IPS DF 19.7 (cell line): ENCODE measurements around the gene CDIP1.

ENCODE experiments used
- DNase-seq: peaks from one replicate; pipeline ENCODE4 v3.0.0-alpha.2; 2013; ENCODE audit warnings: low read depth, low spot score

CDIP1 gene

DNA sequence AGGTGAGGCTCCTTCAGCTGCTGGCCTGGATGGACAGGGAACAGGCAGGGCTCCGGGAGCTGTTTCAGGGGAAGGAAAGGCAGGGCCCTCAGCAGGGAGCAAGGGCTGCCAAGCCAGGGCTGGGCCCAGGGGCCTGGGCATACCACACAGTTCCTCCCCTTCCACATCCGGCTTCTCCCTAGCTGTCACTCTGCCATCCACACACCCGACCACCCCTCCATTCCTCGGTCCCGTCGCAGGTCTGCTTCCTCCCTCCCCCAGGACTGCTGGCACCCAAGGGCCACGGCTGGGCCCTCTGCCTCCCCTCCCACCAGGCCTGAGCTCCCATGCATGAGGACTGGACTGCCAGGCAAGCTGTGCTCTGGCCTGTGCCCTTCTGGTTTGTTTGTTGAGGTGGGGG is 24.0 kb downstream of the CDIP1 start:
- DNase-seq: no peak

DNA sequence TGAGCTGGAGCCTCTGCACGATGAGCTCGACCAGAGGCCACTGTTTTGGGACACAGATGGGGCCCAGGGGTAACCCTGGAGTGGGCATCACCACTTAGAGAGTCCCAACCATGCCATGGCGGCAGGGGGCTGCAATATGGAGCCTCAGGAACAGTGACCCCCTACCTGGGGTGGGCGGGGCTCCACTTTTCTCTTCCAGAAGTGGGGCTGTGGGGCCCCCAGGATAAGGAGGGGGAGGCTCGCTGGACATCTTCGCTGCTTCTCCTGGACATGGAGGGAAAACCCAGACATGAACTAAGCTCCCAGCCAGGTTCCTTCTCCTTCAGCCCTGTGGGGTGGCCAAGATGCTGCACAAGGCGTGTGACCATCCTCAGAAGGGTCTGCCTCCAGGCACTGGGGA is 24.7 kb downstream of the CDIP1 start:
- no peak for DNase-seq

DNA sequence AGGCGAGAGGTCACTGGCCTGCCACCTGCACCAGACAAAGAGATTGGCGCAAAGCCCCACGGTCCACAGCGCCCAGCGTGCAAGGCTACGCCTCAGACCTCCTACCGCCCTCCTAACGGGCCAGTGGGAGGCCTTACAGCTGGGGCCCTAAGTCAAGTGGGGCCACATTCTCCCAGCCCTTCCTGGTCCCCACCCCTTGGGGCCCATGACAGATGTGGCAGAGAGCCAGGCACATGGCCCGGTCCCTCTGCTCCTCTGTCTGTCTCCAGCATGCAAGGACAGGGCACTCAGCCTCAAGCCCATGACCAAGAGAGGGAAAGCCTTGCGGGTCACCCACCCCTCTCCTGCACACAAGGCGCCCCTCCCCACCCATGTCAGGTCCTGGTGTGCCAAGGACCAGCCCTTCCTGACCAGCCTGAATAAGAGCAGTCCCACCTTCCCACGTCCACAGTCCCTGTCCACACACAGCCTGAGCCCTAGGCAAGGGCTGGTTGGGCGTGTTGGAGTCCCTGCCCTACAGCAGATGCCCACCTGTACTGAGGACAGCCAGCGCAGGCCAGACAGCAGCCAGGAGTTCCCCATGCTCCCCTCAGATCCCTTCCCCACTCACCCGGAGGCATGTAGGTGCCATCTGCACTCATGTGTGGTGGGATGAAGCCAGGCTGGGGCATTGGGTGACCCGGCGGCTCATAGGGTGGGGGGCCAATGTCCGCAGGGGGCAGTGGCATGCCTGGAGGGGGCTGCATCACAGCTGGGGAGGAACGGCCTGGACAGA is 25.3 kb downstream of the CDIP1 start:
- no peak for DNase-seq

DNA sequence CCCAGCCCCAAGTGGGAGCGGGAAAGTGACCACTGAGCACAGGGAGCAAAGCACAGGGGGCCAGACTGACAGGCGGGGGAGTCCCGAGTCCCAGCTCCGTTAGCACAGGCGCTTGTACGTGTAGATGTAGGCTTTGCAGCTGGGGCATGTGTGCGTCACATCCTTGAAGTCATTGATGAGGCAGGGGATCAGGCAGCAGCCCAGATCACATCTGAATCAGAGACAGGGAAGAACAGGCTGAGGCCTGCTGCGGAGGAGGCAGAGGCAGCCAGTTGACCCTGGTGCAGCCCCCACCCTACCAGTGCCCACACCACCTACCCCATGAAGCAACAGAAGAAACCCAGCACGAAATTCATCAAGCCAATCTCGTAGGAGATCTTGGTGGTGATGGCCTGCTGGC is 26.1 kb downstream of the CDIP1 start:
- no peak for DNase-seq

DNA sequence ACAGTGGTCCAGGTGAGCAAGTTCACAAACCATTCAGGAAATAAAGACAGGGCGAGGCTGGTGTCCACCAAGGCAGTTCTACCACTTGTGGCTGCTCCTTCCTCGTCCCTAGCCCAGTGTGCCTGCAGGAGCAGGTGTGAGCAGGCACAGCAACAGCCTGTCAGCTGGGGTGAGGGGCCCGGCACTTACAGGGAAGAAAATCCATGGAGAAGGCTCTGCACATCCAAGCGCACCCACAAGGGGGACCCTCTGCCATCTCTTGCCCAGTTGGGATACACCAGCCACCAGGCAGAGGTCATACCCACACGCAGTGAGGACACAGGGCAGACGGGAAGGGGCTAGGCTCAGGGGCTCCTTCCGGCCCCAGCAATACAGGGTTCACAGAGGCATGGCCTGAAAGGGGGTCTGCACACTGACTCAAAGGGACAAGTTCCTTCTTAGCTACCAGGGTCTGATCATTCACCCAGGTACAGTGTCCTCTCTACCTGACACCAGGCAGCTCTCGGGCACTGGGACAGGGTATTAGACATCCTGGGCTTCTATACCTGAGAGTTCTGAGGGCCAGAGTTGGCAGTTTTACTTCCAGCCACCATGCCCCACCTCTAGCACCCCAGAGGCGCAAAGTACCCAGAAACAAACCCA is 27.0 kb downstream of the CDIP1 start:
- DNase-seq: peak; percentile 48

DNA sequence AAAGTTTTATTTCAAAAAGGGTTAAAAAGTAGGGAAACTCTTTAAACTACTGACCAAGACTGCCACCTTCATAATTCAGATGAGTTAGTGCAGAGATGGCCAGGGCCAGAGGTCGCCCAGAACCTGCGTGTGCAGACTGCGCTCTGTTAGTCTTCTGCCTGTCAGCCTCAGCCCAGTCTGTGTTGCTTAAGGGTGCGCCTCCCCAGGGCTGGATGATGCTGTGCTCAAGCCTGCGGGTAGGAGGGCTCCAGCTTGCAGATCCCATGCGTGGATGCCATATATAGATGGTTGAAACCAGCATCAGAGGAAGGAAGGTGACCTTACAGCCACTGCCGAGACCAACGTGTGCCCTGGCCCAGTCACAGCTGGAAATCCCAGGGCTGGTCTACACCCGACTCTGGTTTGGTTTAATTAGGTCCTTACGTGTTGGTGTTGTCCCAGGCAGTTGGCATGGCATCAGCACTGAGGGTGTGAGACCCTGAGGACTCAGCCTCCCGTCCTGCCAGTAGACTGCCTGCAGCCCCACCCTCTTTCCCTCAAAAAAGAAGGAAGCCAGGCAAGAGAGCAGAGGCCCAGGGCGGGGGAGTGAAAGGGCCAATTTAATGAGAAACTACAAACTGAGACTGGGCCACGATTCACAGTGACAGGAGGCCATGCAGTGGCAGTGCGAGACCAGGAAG is 27.7 kb downstream of the CDIP1 start:
- DNase-seq: no peak

DNA sequence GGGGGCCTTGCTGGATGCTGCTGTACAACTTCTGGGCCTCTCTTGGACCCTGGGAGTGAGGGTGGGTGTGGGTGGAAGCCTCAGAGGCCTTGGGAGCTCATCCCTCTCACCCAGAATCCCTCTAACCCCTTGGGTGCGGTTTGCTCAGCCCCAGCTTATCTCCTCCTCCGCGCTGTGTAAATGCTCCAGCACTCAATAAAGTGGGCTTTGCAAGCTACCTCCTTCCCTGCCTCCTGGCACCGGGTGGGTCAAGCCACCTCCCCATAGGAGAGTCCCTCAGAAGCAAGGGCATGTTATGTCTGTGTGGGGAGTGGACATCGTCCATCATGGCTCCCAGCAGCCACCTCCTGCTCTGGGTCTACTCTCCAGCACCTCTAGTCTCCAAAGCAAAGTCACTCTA is 28.4 kb downstream of the CDIP1 start:
- DNase-seq: no peak

DNA sequence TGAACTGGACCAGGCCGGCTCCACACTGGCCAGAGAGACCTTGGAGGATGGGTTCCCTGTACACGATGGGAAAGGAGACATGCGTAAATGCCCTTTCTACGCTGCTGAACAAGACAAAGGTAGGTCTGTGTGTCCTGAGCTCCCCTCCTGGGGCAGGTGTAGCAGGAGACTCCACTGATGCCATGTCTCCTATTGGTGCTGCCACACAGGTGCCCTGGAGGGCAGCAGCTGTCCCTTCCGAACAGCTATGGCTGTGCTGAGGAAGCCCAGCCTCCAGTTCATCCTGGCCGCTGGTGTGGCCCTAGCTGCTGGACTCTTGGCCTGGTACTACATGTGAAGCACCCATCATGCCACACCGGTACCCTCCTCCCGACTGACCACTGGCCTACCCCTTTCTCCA is 29.2 kb downstream of the CDIP1 start:
- no peak for DNase-seq

DNA sequence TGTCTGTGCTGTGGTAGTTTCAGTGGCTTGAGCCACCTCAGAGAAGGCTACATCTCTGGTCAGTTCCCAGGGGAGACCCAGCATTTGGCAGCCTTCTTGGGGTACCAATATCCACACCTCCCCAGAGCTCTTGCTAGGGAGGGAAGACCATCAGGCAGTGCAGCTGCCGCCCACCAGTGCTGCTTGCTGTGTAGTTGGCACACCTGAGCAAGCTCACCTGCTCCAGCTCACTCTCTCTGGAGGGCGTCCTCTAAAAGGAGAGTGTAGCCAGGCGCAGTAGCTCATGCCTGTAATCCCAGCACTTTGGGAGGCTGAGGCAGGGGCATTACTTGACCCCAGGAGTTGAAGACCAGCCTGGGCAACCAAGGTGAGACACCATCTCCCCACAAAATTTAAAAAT is 29.8 kb downstream of the CDIP1 start:
- DNase-seq: no peak

DNA sequence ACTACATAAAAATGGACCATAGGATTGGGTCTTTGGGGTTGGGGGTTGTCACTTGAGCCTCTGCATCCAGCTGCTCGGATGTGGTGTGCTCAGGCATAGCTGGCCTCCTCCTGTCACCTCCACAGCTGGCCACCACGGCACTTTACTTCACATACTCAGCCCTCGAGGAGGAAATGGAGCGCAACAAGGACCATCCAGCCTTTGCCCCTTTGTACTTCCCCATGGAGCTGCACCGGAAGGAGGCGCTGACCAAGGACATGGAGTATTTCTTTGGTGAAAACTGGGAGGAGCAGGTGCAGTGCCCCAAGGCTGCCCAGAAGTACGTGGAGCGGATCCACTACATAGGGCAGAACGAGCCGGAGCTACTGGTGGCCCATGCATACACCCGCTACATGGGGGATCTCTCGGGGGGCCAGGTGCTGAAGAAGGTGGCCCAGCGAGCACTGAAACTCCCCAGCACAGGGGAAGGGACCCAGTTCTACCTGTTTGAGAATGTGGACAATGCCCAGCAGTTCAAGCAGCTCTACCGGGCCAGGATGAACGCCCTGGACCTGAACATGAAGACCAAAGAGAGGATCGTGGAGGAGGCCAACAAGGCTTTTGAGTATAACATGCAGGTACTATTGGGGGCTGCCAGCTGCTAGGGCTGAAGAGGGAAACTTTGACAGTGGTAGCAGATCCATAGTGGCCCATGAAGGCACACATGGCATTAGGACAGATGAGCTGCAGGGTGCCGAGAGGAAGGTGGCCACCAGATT is 30.8 kb downstream of the CDIP1 start:
- no peak for DNase-seq

DNA sequence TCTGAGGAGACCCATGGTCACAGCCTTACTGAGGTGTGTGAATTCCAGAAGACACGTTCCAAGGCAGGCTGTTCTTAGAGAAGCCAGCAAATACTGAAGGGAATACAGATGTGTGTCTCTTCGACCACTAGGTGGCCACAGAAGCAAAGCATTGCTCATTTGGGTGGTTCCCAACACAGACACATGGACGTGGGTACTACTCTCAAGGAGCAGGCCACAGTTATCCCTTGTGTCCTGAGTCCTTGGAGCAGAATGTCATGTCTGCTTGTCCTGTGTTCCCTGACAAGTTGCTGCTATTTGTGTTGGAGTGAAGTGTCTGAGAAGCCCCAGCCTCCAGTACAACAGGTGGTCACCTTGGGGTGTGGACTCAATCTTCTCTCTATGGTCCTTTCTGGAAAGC is 32.1 kb downstream of the CDIP1 start:
- DNase-seq: peak; percentile 61

DNA sequence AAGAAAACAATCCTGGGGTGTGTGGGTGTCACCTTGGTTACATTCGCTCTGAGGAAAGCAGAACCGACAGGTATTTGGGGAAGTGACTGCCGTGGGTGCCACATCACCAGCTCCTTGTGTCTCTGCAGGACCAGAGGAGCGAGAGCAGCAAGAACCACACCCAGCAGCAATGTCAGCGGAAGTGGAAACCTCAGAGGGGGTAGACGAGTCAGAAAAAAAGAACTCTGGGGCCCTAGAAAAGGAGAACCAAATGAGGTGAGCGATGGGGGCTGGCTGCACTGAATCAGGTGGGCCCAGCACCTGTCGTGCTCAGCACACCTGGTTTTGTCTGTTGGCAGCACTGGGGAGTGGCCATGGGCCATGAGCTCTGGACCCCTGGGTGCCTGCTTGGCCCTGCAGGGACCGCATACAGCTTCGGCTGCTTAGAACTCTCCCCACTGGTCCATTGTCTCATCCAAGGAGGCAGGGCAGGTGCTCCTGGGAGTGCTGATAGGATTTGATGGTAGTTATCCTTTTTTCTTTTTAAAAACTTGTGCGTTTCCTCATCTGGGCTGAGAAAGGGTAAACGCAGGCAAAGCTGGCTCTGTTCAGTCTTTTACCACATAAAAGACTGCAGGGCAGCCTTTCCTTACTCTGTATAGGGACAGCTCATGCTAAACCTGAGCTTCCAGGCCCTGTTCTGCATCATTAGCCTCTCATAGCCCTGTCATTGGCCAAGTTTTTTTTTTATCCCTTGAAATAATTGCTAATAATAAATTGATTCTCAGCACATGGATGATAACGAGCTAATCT is 33.0 kb downstream of the CDIP1 start:
- no peak for DNase-seq

DNA sequence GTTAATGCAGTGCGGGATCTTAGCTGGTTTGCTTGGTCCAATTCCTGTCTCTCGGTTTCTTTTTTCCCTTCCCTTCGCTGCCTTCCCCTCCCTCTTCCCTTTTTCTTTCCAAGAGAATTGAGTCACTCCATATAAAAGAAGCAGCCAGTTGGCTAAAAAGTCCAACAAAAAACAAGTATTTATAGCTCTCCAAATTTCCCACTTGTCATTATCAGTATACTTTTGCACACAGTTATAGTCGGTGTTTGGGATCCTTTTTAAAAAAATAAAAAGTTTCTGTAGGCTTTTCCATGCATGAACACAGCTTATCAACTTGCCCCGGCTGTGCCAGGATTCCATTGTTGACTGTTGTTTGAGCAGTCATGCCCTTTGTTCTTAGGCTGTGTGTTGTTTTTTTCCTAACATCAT is 37.5 kb downstream of the CDIP1 start:
- no peak for DNase-seq

DNA sequence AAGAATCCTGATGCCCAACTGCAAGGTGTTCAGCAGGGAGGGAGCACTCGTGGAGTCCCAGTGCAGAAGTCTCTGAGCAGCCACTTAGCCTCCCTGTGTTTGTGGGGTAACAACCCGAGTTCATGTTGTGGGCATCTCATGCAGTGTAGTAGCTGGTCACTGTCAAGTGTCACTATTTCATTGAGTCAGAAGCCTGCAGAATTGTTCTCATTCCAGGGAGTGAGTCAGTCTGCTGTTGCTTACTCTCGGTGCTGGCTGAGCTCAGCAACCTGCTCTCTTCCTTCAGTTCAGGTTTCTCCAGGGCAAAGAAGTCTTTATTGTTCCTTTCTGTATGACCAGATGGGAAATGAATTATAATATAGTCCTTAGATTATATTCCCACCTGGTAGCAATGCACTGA is 38.3 kb downstream of the CDIP1 start:
- DNase-seq: no peak

DNA sequence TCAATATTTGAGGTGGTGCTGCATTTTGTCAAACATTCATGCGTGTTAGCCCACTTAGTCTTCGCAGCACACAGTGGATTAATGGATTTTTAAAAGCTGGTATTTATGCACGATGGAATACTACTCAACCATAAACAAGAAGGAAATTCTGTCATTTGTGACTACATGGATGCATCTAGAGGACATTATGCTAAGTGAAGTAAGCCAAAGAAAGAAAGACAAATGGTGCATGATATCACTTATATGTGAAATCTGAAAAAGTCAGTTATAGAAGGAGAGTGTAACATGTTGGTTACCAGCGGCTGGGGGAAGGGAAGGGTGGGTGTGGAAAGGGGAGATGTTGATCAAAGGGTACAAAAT is 39.4 kb downstream of the CDIP1 start:
- DNase-seq: no peak

DNA sequence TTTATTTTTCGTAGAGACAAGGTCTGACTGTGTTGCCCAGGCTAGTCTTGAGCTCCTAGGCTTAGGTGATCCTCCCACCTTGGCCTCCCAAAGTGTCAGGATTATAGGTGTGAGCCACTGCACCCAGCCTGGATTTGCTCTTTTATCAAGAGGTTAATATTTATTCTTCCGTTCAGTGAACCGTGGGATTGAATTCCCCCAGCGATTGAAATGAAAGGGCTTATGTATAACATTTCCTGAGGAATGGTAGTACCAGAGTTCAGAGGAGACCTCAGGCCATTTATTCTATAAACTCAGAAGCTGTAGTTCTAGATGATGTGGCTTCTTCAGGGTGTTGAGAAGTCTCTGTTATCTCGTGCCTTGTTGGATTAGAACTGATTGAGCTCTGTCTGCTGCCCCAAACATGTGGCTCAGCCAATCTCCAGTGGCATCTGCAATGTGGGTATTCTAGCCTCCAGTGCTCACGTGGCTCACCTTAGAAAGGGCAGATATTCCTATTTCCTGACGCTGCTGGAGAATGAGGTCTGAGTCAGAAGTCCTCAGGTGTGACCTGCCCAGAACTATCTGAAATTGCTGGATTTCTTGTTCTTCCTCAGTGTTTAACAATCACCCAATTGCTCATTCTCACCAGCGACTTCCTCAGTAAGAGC is 39.9 kb downstream of the CDIP1 start:
- DNase-seq: no peak

DNA sequence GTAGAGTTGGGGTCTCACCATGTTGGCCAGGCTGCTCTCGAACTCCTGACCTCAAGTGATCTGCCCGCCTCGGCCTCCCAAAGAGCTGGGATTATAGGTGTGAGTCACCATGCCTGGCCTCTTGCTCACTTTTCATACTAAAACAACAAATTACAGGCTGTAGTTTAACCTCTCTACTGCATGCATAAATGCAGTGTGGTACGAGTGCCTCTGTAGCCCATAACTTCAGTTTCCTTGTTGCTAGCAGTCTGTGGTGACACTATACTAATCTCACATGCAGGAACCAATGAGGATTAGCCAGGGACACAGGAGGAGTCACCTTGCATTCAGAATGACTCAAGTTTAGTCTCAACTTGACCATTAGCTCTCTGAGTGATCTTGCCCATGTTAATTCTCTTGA is 42.3 kb downstream of the CDIP1 start:
- no peak for DNase-seq

DNA sequence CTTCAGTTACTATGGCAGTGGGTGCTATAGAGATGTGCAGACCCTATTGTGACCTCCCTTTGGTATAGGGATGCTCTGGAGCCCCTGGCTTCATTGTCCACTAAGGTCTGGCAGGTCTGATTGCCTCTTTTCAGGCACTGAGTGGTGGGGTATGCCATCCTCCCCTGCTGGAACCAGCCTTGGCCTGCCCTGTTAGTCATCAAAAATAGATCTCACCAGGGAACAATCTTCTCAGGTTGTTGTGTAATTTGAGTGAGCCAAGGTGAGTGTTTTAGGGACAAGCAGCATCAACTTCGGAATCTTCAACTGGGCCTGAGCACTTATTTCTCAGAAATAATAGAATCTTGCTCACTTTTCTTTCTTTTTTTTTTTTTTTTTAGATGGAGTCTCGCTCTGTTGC is 42.8 kb downstream of the CDIP1 start:
- DNase-seq: no peak

DNA sequence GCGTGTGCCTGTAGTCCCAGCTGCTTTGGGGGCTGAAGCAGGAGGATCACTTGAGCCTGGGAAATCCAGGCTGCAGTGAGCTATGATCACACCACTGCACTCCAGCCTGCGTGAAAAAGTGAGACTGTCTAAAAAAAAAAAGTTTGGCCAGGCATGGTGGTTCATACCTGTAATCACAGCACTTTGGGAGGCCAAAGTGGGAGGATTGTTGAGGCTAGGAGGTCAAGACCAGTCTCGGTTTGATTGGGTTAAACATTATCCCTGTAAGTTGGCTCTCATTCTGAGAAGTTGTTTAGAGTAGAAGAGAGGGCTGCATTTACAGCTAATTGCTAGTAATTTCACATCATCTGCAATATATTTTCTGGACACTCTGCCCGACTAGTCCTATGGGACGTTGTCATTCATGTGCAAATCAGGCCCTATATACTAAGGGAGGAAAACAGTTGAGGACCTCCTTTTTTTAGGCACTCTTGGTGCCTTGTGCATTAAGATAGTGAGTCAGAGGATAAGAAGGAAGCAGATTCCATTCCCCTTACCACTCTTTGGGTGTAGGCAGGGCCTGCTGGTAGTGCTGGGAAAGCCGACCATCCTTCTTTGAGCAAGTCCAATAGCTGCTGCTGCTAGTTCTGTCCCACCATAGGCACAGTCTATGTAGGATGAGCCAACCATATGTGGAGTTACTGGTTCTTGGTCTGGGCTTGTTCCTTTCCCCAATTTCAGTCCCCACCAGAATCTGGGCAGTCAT is 43.7 kb downstream of the CDIP1 start:
- no peak for DNase-seq

DNA sequence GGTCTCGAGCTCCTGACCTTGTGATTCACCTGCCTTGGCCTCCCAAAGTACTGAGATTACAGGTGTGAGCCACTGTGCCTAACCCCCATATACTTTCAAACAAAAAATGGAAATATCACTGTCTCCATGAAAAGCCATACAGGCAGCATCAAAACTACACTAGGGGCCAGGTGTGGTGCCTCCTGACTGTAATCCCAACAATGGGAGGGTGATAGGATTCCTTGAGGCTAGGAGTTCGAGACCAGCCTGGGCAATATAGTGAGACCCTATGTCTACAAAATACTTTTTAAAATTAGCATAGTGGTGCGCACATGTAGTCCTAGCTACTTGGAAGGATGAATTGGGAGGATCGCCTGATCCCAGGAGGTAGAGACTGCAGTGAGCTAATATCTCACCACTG is 46.7 kb downstream of the CDIP1 start:
- DNase-seq: no peak
